Stimulated activated CD8-positive, alpha-beta memory T cell treated with anti-CD3 and anti-CD28 coated beads, Interleukin-4, amount 100 ng/mL, for 4 hours (primary cell): ENCODE data around the gene MAST1.
A peak's percentile ranks its signal among the peaks of the same experiment; 100 is the strongest.
"Not testable (repeated sequence)": the region's sequence is repeated elsewhere in the genome, so short reads cannot be mapped to it uniquely, and the experiment has no call there.

Source experiments
- DNase-seq, 2 donors: peaks; one replicate each; pipeline ENCODE4 v3.0.0-alpha.2; 2020; ENCODE audit warnings: low read depth in 2 of 2, low spot score in 1 of 2

Gene MAST1

GRCh38 chr19:12890787-12891552 lies 52.7 kb downstream of the MAST1 start, which contains the start of gene GCDH:
Gene GCDH (plus strand): TSS chr19:12891160. CDS start chr19:12891305, 145 bp downstream.
- peak; percentile 88 to 93 for DNase-seq

DNA sequence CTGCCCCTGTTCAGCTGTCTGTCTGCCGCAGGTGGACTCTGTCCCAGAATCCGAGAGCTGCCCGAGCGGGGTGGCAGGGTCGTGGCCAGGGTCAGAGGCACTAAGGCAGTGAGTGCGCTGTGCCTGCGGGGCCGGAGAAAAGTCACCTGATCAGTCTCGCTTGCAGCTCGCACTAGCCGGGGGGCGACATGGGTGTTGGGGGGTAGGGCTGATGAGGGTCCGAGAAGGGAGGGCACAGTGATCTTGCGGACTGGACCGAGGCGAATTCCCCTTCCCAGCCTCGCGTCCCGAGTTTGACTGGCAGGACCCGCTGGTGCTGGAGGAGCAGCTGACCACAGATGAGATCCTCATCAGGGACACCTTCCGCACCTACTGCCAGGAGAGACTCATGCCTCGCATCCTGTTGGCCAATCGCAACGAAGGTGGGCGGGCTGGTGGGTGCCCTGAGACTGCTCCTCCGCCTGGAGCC lies 53.3 kb downstream of the MAST1 start:
- DNase-seq, result no peak

DNA sequence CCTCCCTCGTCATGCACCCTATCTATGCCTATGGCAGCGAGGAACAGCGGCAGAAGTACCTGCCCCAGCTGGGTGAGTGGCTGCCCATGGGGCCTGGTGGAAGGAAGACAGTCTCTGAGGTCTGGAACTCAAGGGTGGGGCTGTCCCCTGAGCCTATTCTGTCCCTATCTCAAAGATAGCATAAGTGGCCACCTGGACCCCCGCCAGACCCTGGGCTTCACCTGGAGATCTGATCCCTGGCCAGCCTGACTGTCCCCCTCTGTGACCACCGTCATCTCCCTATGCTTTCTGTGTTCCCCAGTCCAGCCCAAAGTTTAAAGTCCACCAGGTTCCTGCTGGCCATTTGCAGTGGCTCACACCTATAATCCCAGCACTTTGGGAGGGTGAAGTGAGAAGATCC lies 55.3 kb downstream of the MAST1 start:
- no peak for DNase-seq

DNA sequence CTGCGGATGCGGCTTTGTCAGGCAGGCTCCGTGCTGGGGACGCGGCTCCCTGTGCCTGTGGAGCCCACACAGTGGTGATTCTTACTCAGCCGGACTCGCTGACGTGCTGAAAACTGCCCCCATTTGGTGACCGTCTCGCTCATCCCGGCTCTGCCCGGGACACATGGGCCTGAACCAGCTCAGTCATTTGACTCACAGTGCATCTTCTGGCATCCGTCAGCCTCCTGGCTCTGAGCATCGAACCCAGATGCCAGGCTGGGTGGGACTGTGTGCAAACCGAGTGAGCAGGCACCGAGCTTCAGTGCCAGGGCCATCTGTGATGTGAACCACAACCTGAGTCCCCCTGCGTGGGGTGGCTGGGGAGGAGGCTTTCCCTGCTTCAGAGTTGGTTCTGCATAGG lies 58.1 kb downstream of the MAST1 start:
- no peak for DNase-seq

- DNase-seq, result no peak
Observed at GRCh38 chr19:12899891-12900518, 61.7 kb downstream of the MAST1 start.

- DNase-seq, result no peak
Observed at GRCh38 chr19:12907166-12907565, 68.9 kb downstream of the MAST1 start.

- no peak for DNase-seq
Observed at GRCh38 chr19:12912571-12912970, 74.3 kb downstream of the MAST1 start.

DNA sequence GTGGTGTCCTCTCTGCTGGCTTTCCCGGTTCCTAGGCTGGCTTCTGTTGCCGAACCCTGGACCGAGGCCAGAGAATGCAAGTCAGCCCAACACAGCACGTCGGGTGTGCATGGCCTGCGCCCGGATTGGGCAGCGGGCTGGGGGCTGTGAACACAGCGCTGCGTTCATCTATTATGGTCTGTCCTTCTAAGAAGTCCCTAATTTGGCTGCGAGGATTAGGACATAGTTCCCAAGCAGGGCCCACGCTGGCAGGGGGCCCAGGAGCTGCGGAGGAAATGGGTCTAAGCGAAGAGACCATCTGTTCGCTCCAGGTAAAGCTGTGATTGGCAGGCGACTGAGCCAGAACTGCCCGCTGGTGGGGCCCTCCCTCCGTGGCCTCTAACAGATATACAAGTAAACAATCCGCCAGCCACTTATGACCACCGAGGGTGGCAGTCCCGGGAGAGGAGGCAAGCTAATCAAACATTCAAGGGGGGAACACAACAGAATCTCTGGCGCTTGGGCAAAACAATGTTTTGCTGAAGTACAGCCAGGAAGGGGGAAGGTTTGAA lies 74.8 kb downstream of the MAST1 start:
- no peak for DNase-seq

DNA sequence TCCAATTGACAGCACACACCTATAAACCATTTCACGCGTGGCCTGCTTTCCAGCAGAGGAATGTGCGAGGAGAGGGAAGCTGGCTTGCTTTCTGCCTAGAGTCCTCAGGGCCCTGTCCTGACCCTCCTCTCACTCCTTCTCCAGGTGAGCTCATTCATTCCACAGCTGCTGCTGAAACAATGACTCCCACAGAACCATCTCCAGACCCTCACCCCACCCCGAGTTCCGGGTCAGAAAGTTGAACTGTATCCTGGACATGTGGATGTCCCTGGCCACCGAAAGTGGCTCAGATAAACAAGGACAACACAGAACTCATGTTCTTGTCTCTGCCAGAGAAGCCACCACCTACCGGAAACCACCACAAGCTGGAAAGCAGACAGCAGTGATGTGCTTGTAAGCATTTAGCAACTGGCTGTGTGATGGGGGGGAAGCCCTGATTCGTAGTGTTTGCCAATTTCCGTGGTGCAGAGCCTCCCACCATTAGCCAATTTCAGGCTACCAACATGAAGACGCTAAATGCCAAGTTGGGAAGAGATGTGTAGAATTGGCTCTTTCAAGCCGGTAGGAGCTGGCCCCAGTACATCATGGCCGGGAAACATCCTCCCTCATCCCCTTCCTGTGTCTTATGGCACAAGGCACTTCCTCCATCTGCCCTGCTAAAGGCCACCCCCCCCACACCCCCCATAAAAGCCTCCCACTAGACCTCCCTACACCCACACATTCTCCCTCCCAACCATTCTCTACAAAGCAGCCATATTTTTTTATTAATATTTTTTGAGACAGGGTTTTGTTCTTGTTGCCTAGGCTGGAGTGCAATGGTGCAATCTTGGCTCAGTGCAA lies 75.8 kb downstream of the MAST1 start:
- no peak for DNase-seq

DNA sequence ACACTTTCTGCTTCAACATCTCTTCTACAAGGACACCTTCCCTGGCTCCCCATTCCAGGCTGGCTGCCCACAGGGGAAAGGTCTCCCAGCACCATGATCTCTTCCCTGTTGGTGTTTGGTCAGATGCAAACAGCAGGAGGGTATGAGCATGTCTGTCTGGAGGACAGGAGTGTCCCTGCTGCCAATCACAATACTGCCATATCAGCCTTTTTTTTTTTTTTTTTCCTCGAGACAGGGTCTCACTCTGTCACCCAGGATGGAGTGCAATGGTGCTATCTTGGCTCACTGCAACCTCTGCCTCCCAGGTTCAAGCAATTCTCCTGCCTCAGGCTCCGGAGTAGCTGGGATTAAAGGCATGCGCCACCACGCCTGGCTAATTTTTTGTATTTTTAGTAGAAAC lies 77.5 kb downstream of the MAST1 start:
- not testable (repeated sequence) for DNase-seq

DNA sequence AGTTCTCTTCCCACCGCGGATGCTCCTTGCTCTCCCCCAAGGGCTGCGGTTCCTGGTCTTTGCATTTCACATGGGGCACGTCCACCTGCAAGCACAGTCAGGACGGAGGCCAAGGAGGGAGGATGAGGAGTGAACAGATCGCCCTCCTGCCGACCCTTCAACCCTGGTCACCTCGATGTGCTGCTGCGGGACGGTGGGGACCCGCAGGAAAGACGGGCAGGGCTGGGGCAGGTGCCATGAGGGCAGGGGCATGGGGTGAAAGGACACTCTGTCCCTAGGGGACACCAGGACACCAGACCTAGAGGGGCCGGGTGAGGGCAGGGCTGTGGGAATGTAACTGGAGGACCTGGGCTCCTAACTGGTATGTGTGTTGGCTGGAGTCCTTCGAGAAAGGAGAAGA lies 79.9 kb downstream of the MAST1 start:
- no peak for DNase-seq

DNA sequence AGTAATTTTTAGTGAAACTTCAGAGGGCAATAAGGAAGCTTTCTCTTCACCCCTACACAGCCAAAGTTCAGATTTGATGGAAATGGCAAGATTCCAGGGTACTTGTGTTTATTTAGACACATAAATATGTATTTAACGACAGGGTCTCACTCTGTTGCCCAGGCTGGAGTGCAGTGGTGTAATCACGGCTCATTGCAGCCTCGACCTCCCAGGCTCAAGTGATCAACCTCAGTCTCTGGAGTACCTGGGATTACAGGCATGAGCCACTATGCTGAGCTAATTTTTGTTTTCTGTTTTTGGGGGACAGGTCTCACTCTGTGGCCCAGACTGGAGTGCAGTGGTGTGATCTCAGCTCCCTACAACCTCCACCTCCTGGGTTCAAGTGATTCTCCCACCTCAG lies 82.7 kb downstream of the MAST1 start:
- no peak for DNase-seq

- no peak for DNase-seq
Observed at GRCh38 chr19:12922959-12923358, 84.6 kb downstream of the MAST1 start.
